Measurements from ENCODE around the gene SLC44A4. TPM values are rescaled to one million over a fixed set of nuclear protein-coding genes. Genes with fewer than 3 reads are reported as not detected.

The SLC44A4 gene
- polyA plus RNA-seq, 1 donor (not counting 4 experiments of a cell fraction or from before 2014, with no cell fraction given): 0.25 TPM

- Histone ChIP-seq H3K9me3 (ENCODE audit: control insufficient read depth, low read depth, low read length) (no peaks in the 10 kb centered on the region), H4K20me1 (ENCODE audit: control insufficient read depth, extremely low read depth, insufficient read depth, low read length) (no peaks in the 10 kb centered on the region), H3K4me3 (ENCODE audit: control insufficient read depth in 2 of 3, extremely low read depth in 1 of 3, insufficient read depth in 2 of 3, low read depth in 1 of 3, low read length in 3 of 3) (no peak overlapping the region), H3K4me2 (ENCODE audit: control insufficient read depth, extremely low read depth, insufficient read depth, low read depth, low read length) (no peak overlapping the region), H2AFZ (ENCODE audit: control insufficient read depth, low read length) (no peak overlapping the region), H3K36me3 (ENCODE audit: control insufficient read depth in 2 of 2, extremely low read depth in 1 of 2, insufficient read depth in 2 of 2, low read length in 2 of 2) (peaks cover 14 to 15% of the 10 kb centered on the region in 2 experiments), H3K4me1 (ENCODE audit: control insufficient read depth, extremely low read depth, insufficient read depth, low read length) (peaks cover 12% of the 10 kb centered on the region), H3K9ac (ENCODE audit: control insufficient read depth, extremely low read depth, insufficient read depth, low read length) (no peak overlapping the region), H3K27me3 (ENCODE audit: control insufficient read depth, extremely low read depth, insufficient read depth, low read length) (no peaks in the 10 kb centered on the region), H3K79me2 (ENCODE audit: control insufficient read depth, insufficient read depth, low read length) (peaks cover 5% of the 10 kb centered on the region), H3K27ac (ENCODE audit: control insufficient read depth, insufficient read depth, low read length) (no peak overlapping the region), H3K9me1 (ENCODE audit: control insufficient read depth, extremely low read depth, insufficient read depth, low read length) (no peaks in the 10 kb centered on the region)
- TF ChIP-seq EZH2 (IDR thresholded peaks at IDR 0.05; ENCODE audit: low read length) (no peak), CTCF (optimal IDR thresholded peaks at IDR 0.05 in 1 of 3, IDR thresholded peaks at IDR 0.05 in 1 of 3, conservative IDR thresholded peaks at IDR 0.05 in 1 of 3; ENCODE audit: extremely low read depth in 1 of 3, insufficient read depth in 2 of 3, low read length in 3 of 3) (no peak)
- FAIRE-seq (no peak), DNase-seq (ENCODE audit: low read depth, low spot score) (no peak)
- dilution Hi-C loops (cut with MboI; ENCODE audit: extremely low pct_ligation_motif_present, low sequenced_read_pairs): no loop called here
These were observed 17.6 kb downstream of the SLC44A4 start for GRCh38 chr6:31861150-31861549.

GRCh38 chr6:31860349-31860748, 18.4 kb downstream of the SLC44A4 start:
- Histone ChIP-seq H3K27me3 (ENCODE audit: control insufficient read depth, extremely low read depth, insufficient read depth, low read length) (no peaks in the 10 kb centered on the region), H3K9me3 (ENCODE audit: control insufficient read depth, low read depth, low read length) (no peaks in the 10 kb centered on the region), H3K79me2 (ENCODE audit: control insufficient read depth, insufficient read depth, low read length) (peaks cover 5% of the 10 kb centered on the region), H3K4me2 (ENCODE audit: control insufficient read depth, extremely low read depth, insufficient read depth, low read depth, low read length) (no peak overlapping the region), H3K9ac (ENCODE audit: control insufficient read depth, extremely low read depth, insufficient read depth, low read length) (no peak overlapping the region), H3K4me1 (ENCODE audit: control insufficient read depth, extremely low read depth, insufficient read depth, low read length) (peaks cover 12% of the 10 kb centered on the region), H4K20me1 (ENCODE audit: control insufficient read depth, extremely low read depth, insufficient read depth, low read length) (no peaks in the 10 kb centered on the region), H3K9me1 (ENCODE audit: control insufficient read depth, extremely low read depth, insufficient read depth, low read length) (no peaks in the 10 kb centered on the region), H3K4me3 (ENCODE audit: control insufficient read depth in 2 of 3, extremely low read depth in 1 of 3, insufficient read depth in 2 of 3, low read depth in 1 of 3, low read length in 3 of 3) (no peak overlapping the region), H3K36me3 (ENCODE audit: control insufficient read depth in 2 of 2, extremely low read depth in 1 of 2, insufficient read depth in 2 of 2, low read length in 2 of 2) (peaks cover 15 to 16% of the 10 kb centered on the region in 2 experiments), H2AFZ (ENCODE audit: control insufficient read depth, low read length) (no peak overlapping the region), H3K27ac (ENCODE audit: control insufficient read depth, insufficient read depth, low read length) (no peak overlapping the region)
- FAIRE-seq (no peak), DNase-seq (ENCODE audit: low read depth, low spot score) (no peak)
- dilution Hi-C loops (cut with MboI; ENCODE audit: extremely low pct_ligation_motif_present, low sequenced_read_pairs): no loop called here
- TF ChIP-seq CTCF (optimal IDR thresholded peaks at IDR 0.05 in 1 of 3, IDR thresholded peaks at IDR 0.05 in 1 of 3, conservative IDR thresholded peaks at IDR 0.05 in 1 of 3; ENCODE audit: extremely low read depth in 1 of 3, insufficient read depth in 2 of 3, low read length in 3 of 3): no peak
- TF ChIP-seq EZH2 (IDR thresholded peaks at IDR 0.05; ENCODE audit: low read length): no peak
